GM12801 (cell line): Measurements from ENCODE around the gene BRSK2.

Experiments
- CTCF ChIP-seq: IDR thresholded peaks from one replicate; pipeline ENCODE4 v1.5.1; 2011; ENCODE audit warnings: control low read depth; ENCODE audit not compliant: insufficient read length; ENCODE audit errors: extremely low read depth

The BRSK2 gene

DNA sequence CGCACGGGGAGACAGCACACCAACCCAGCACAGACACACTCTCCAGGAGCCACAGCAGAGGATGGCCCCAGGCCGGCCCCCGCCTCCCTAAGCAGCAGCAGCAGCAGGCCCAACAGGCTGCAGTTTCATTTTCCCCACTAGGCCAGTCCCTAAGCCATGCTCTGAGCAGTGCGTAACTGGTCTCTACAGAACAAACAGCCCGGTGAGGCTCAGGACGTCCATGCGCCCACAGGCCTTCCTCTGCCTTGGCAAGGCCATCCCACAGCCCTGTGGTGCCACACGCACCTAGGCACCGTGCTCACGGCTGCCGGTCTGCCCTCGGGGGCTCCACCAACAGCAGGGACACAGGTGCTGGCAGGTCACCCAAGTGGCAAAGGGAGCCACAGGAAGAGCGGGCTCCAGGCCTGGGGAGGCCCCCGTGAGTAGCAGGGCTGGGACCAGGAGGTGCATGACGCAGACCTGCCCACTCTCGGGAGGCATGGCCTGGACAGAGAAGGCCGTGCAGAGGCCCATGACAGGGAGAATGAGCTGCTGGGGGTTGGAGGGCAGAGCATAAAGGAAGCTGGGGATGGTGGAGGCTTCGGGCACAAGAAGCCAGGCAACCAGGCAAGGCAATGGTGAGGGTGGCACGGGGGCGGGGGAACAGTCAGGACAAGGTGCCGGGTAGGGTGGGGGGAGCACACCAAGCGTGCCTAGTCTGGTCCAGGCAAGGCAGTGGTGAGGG, 98.3 kb downstream of the BRSK2 start:
- TF ChIP-seq CTCF: no peak

DNA sequence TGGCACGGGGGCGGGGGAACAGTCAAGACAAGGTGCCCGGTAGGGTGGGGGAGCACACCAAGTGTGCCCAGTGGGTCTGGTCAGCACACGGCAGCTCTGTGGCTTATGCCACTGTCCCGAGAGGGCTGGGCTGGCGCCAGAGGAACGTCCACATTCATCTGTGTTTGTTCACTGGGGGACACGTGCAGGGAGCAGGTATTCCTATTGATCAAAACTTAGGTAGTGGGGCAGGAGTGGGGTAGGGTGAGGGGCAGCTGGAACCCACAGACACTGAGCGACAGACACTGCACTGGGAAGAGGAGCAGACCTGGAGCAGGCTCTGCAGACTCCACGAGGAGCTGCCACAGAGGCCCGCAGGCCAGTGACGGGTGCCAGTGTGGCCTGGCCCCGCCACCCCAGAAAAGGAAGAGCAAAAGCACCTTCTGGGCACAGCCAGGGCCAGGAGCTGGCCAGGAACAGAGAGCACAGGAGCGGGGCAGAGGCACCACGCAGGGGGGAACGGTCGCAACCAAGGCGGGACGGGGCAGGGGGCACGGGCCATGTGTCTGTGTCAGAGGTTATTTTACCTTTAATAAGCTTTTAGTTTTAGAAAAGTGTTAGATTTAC, 98.9 kb downstream of the BRSK2 start:
- no peak for TF ChIP-seq CTCF

GRCh38 chr11:1490651-1491050, 100.9 kb downstream of the BRSK2 start:
- no peak for TF ChIP-seq CTCF

- TF ChIP-seq CTCF: no peak
These were observed 101.6 kb downstream of the BRSK2 start for GRCh38 chr11:1491379-1491778.

DNA sequence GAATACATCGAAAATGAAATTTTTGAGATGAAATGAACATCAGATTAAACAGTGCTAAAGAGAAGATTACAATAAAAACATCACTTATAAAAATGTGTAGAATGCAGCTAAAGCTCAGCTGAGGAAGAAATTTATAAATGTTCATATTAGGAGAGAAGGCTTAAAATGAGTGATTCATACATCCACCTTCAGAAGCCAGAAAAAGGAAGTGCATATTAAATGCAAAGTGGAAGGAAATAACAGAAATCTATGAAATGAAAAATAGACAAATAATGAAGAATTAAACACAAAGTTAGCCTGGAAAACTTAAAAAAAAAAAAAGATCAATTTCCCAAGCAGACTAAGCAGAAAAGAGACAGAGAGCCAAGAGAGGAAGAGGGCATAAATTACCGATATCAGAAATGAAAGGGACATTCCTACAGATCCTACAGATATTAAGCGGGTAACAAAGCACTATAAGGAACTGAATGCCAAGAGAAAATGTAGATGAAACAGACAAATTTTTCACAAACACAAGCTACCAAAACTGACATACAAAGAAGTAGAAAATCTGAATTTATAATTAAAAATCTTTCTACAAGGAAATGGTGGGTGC, 104.0 kb downstream of the BRSK2 start:
- TF ChIP-seq CTCF: no peak

DNA sequence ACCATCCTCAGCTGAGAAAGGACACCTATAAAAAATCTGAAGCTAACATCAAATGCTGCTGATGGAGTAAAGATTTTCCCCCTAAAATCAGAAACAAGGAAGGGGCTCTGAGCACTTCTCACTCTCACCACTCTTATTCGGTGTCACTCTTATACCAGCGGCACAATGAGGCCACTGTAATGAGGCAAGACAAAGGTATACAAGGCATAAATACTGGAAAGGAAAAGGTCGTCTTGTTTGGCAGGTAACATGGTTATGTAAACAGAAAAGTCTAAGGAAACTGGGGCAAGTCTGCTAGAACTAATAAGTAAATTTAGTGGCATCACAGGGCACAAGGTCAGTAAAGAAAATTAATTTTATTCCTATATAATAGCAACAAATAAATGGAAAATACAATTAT, 104.9 kb downstream of the BRSK2 start:
- TF ChIP-seq CTCF: no peak

DNA sequence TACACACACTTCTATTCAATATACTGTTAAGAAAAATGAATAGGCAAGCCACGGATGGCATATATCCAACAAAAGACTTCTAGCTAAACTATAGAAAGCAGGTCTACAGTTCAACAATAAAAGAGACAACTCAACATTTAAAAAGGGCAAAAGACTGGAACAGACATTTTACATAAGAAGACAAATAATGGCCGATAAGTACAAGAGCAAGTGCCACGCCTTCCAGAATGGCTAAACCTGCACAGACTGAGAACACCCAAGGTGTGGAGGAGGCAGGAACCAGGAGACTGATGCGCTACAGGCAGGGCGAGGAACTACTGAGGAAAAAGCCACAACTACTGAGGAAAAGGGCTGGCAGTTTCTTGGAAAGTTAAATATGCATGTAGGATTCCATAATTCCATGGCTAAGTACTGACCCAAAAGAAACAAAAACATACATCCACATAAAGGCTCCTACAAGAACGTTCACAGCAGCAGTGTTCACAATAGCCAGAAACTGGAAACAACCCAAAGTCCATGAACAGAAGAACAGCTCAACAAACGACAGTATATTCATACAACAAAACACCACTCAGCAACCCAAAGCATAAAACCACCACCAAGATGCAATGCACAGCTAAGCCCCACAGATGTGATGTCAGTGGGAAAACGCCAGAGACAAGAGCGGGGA, 106.5 kb downstream of the BRSK2 start:
- no peak for TF ChIP-seq CTCF
